ENCODE results near the gene DNAH17.

DNAH17 gene

GRCh38 chr17:78384479-78385175 is 192.6 kb downstream of the DNAH17 start:
- DNase-seq: no peak

GRCh38 chr17:78383725-78384471 is 193.3 kb downstream of the DNAH17 start:
- DNase-seq: no peak

- no peak for DNase-seq
These were observed 195.5 kb downstream of the DNAH17 start for GRCh38 chr17:78381601-78382232.

- no peak for DNase-seq
These were observed 196.8 kb downstream of the DNAH17 start for GRCh38 chr17:78380370-78380769.

- no peak for DNase-seq
These were observed 198.1 kb downstream of the DNAH17 start for GRCh38 chr17:78379131-78379491.

GRCh38 chr17:78378225-78379130 is 198.7 kb downstream of the DNAH17 start, which contains the start of gene PGS1:
TSS of gene PGS1 (plus strand) at chr17:78378649. CDS start at chr17:78378666, 17 bp downstream.
- peak; percentile 50 for DNase-seq

GRCh38 chr17:78377858-78378224 is 199.4 kb downstream of the DNAH17 start:
- DNase-seq: no peak

GRCh38 chr17:78376161-78376560 is 201.0 kb downstream of the DNAH17 start:
- no peak for DNase-seq

- DNase-seq: no peak
These were observed 201.6 kb downstream of the DNAH17 start for GRCh38 chr17:78375401-78376151.

GRCh38 chr17:78374631-78375274 is 202.4 kb downstream of the DNAH17 start:
- DNase-seq: no peak

GRCh38 chr17:78374189-78374588 is 203.0 kb downstream of the DNAH17 start:
- DNase-seq: no peak
